IPS-15b (cell line): ENCODE data around the gene RAPGEF6.
"Not testable (repeated sequence)": the region's sequence is repeated elsewhere in the genome, so short reads cannot be mapped to it uniquely, and the experiment has no call there.

ENCODE experiments used
- H3K27me3 ChIP-seq: one replicate; pipeline ENCODE4 v1.6.1; 2013; ENCODE audit warnings: low read length; ENCODE audit not compliant: control insufficient read depth, insufficient read depth
- H3K36me3 ChIP-seq: one replicate; pipeline ENCODE4 v1.6.1; 2013; ENCODE audit warnings: low read length; ENCODE audit not compliant: control insufficient read depth, insufficient read depth
- H3K4me1 ChIP-seq: one replicate; pipeline ENCODE4 v1.6.1; 2013; ENCODE audit warnings: mild to moderate bottlenecking, low read length; ENCODE audit not compliant: control insufficient read depth, insufficient read depth
- H3K4me3 ChIP-seq: one replicate; pipeline ENCODE4 v1.5.1; 2013; ENCODE audit warnings: low read depth, low read length
- H3K9ac ChIP-seq: one replicate; pipeline ENCODE4 v1.6.1; 2013; ENCODE audit warnings: low read depth, mild to moderate bottlenecking, low read length
- H3K9me3 ChIP-seq: one replicate; pipeline ENCODE4 v1.6.1; 2013; ENCODE audit warnings: mild to moderate bottlenecking, low read length; ENCODE audit not compliant: control insufficient read depth, insufficient read depth

The RAPGEF6 gene

DNA sequence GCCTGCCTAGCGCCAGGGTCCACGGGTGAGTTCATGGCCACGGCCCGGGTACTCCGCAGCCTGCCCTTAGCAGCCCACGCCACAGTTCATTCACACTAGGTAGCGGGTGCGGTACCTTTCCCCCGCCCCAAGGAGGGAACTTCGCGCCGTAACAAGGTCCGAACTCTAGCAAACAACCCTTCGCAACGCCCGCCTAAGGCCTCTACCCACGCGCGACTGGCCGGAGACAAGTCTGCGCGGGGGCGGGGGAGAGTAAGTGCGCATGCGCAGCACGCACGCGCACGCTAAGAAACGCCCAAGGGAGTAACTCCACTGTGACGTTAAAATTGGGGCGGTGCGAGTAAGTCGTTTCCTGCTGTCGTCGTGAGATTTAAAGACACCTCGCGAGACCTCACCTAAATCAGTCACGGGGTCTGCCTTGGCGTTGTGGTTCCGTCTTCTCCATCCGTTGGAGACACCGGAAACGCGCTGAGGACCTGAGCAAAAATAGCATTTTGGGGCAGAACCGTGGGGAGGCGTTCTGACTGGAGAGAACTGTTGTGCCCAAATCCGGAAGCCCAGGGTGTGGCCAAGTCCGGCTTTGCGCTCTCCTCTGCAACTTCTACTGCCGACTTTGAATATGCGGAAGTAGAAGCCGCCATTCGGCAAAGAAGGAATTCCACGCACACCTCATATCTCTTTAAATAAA lies at the start of gene RAPGEF6:
RAPGEF6 (minus strand) TSS at position 234 of the 688 bp plus-strand sequence; CDS start at position 35, 199 bp downstream.
- Histone ChIP-seq H3K4me3 (peak within 1 kb of the TSS; percentile 98), H3K9ac (peak within 1 kb of the TSS; percentile 96), H3K4me1 (peaks cover 4% of the 10 kb centered on the region), H3K9me3 (no peaks in the 10 kb centered on the region), H3K36me3 (no peaks in the 10 kb centered on the region), H3K27me3 (no peaks in the 10 kb centered on the region)

GRCh38 chr5:131684595-131684994 lies 49.6 kb upstream of the RAPGEF6 start:
- Histone ChIP-seq H3K4me1 (no peaks in the 10 kb centered on the region), H3K4me3 (no peak overlapping the region), H3K27me3 (no peaks in the 10 kb centered on the region), H3K36me3 (no peaks in the 10 kb centered on the region), H3K9me3 (no peaks in the 10 kb centered on the region), H3K9ac (no peak overlapping the region)

DNA sequence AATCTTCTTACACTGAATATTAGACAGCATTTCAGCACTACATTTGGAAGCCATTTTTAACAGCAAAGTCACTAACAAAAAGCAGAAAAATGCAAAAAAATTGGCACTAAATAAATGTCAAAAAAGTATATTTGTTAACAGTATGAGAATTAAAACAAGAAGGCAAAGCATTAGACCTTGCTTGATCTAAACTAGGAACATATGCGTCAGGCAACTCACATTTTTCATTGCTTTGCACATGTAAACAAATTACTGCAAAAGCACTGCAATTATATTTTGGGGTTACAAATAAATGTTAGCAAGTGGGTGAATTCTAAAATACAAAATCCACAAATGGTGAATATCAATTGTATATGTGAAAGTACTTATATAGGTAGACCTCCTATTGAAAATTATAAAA lies 49.0 kb upstream of the RAPGEF6 start:
- Histone ChIP-seq H3K27me3 (no peaks in the 10 kb centered on the region), H3K4me3 (no peak overlapping the region), H3K36me3 (no peaks in the 10 kb centered on the region)

DNA sequence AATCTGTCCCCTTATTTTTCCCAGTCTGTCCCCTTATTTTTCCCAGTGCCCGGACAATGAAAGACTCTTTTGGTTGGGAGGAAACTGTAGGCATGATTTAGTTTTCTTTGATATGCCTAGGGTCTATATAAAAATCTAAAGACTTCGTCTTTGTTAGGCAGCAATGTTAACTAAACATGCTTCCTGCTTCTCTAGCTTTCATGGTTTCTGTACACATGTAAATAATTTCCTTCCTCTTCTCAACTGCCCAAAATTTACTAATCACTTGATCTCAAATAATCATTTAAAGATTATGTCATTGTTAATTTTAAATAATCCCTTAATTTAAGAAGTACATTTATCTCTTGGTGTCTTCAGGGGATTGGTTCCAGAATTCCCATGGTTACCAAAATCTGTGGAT lies 47.8 kb upstream of the RAPGEF6 start:
- no peak overlapping the region for H3K9ac ChIP-seq
- no peak overlapping the region for H3K4me3 ChIP-seq
- H3K9me3 ChIP-seq: no peaks in the 10 kb centered on the region
- no peaks in the 10 kb centered on the region for H3K27me3 ChIP-seq
- no peaks in the 10 kb centered on the region for H3K36me3 ChIP-seq
- no peaks in the 10 kb centered on the region for H3K4me1 ChIP-seq

More for the DNA sequence above, 49.0 kb upstream of the RAPGEF6 start:
- Histone ChIP-seq H3K4me1 (no peaks in the 10 kb centered on the region), H3K9ac (no peak overlapping the region), H3K9me3 (no peaks in the 10 kb centered on the region)

GRCh38 chr5:131682175-131682574 lies 47.1 kb upstream of the RAPGEF6 start:
- no peak overlapping the region for H3K4me3 ChIP-seq
- H3K9me3 ChIP-seq: no peaks in the 10 kb centered on the region
- no peaks in the 10 kb centered on the region for H3K36me3 ChIP-seq
- no peaks in the 10 kb centered on the region for H3K4me1 ChIP-seq
- H3K27me3 ChIP-seq: no peaks in the 10 kb centered on the region
- H3K9ac ChIP-seq: no peak overlapping the region

DNA sequence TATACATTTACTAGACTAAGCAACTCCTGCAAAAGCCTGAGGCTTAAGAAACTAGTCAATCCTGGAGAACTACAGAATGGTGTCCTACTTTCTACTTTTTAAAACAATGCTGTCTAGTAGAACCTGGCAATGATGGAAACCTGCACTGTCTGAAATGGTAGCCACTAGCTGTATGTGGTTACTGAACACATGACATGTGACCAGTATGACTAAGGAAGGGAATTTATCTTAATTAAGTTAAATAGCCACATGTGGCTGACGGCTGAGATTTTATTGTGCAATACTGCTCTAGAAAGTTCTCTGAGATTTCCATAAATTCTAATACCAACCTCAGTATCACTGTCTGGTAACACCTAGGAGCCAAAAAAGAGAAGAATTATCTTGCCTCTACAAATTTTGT lies 44.9 kb upstream of the RAPGEF6 start:
- H3K27me3 ChIP-seq: no peaks in the 10 kb centered on the region
- no peaks in the 10 kb centered on the region for H3K36me3 ChIP-seq
- H3K4me1 ChIP-seq: no peaks in the 10 kb centered on the region
- no peaks in the 10 kb centered on the region for H3K9me3 ChIP-seq
- no peak overlapping the region for H3K9ac ChIP-seq
- H3K4me3 ChIP-seq: no peak overlapping the region

DNA sequence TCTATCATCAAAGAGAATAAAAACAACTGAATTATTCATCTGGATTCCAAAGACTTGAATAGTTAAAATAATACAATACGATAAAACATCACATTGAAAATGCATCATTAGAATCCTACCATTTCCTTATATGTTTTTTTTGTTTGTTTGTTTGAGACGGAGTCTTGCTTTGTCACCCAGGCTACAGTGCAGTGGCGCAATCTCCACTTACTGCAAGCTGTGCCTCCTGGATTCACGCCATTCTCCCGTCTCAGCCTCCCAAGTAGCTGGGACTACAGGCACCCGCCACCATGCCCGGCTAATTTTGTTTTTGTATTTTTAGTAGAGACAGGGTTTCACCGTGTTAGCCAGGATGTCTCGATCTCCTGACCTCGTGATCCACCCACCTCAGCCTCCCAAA lies 43.2 kb upstream of the RAPGEF6 start:
- H3K36me3 ChIP-seq, H3K4me3 ChIP-seq, H3K27me3 ChIP-seq, H3K4me1 ChIP-seq, H3K9me3 ChIP-seq, H3K9ac ChIP-seq: not testable (repeated sequence)

DNA sequence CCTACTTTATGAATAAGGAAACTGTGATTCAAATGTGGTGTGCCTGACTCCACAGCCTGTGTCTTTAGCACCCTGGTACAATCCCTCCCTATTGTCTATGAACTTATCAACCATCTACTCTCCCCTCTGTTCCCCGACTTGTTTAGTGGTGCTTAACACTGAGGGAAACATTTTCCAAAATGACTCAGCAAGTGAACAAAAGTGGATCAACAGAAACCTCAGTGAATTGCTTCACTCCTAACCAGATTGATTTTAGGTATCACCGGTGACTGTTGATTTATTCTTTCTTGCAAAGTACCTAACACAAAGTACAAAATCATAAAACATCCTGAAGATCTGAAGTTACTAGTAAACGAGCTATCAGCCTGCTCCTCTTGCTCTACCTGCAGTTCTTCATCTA lies 42.1 kb upstream of the RAPGEF6 start:
- Histone ChIP-seq H3K9ac (no peak overlapping the region), H3K9me3 (no peaks in the 10 kb centered on the region), H3K4me1 (no peaks in the 10 kb centered on the region), H3K36me3 (no peaks in the 10 kb centered on the region), H3K4me3 (no peak overlapping the region), H3K27me3 (no peaks in the 10 kb centered on the region)

DNA sequence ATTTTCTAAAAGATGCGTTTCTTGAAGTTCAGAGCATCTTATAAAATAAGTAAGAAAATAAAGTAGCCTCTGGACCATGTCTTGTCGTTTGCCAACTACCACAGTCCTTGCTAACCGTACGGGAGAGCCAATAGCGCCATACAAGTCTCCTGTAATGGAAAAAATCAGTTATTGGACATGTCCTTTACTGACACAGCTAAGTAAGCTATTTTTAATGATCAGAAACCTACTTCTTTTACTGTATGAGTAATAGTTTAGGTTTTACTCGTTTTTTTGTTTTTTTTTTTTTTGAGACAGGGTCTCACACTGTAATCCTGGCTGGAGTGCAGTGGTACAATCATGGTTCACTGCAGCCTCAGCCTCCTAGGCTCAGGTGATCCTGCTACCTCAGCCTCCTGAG lies 37.7 kb upstream of the RAPGEF6 start:
- Histone ChIP-seq H3K27me3 (no peaks in the 10 kb centered on the region), H3K4me1 (no peaks in the 10 kb centered on the region), H3K9ac (no peak overlapping the region), H3K9me3 (no peaks in the 10 kb centered on the region), H3K4me3 (no peak overlapping the region), H3K36me3 (no peaks in the 10 kb centered on the region)

GRCh38 chr5:131671994-131672655 lies 37.1 kb upstream of the RAPGEF6 start:
- Histone ChIP-seq H3K9ac (no peak overlapping the region), H3K36me3 (no peaks in the 10 kb centered on the region), H3K9me3 (no peaks in the 10 kb centered on the region), H3K4me3 (no peak overlapping the region), H3K4me1 (no peaks in the 10 kb centered on the region), H3K27me3 (no peaks in the 10 kb centered on the region)

- no peaks in the 10 kb centered on the region for H3K4me1 ChIP-seq
- H3K4me3 ChIP-seq: no peak overlapping the region
- no peaks in the 10 kb centered on the region for H3K9me3 ChIP-seq
- no peak overlapping the region for H3K9ac ChIP-seq
- no peaks in the 10 kb centered on the region for H3K36me3 ChIP-seq
- no peaks in the 10 kb centered on the region for H3K27me3 ChIP-seq
Observed at GRCh38 chr5:131671409-131671808, 36.4 kb upstream of the RAPGEF6 start.

- no peak overlapping the region for H3K4me3 ChIP-seq
- H3K4me1 ChIP-seq: no peaks in the 10 kb centered on the region
- H3K9me3 ChIP-seq: no peaks in the 10 kb centered on the region
- peaks cover 2% of the 10 kb centered on the region for H3K36me3 ChIP-seq
- no peaks in the 10 kb centered on the region for H3K27me3 ChIP-seq
- no peak overlapping the region for H3K9ac ChIP-seq
Observed at GRCh38 chr5:131664929-131665328, 29.9 kb upstream of the RAPGEF6 start.
